GM23338 (cell line): ENCODE results near the gene HS6ST2. TPM values are rescaled to one million over a fixed set of nuclear protein-coding genes. Genes with fewer than 3 reads are reported as not detected.

Experiments used
- ATAC-seq: fragments of 200-7000 bp; cut with Tn5 transposase; 3 replicates; pipeline ENCODE4 v1.9.1; 2020
- DNase-seq: peaks from one replicate; pipeline ENCODE4 v3.0.0-alpha.2; 2015; ENCODE audit warnings: low spot score
- H2AFZ ChIP-seq: fragments of 200-600 bp; sonication (generic); 2 replicates; pipeline ENCODE4 v1.8.0; 2016; ENCODE audit warnings: antibody characterized with exemption, mild to moderate bottlenecking, moderate library complexity
- H3F3A ChIP-seq: fragments of 200-600 bp; sonication (generic); replicated peaks from 2 replicates; pipeline ENCODE4 v1.8.0; 2017; ENCODE audit warnings: antibody characterized with exemption, mixed run types, low read depth
- H3K27ac ChIP-seq: fragments of 200-600 bp; sonication (generic); 2 replicates; pipeline ENCODE4 v1.6.1; 2016; ENCODE audit warnings: low read depth
- H3K27me3 ChIP-seq: fragments of 200-600 bp; sonication (generic); 2 replicates; pipeline ENCODE4 v1.8.0; 2016; ENCODE audit warnings: mild to moderate bottlenecking, mixed run types, moderate library complexity; ENCODE audit not compliant: insufficient read depth
- H3K36me3 ChIP-seq: fragments of 200-600 bp; sonication (generic); 2 replicates; pipeline ENCODE4 v1.8.0; 2016; ENCODE audit warnings: mild to moderate bottlenecking; ENCODE audit not compliant: insufficient read depth
- H3K4me1 ChIP-seq: fragments of 200-600 bp; sonication (generic); 2 replicates; pipeline ENCODE4 v1.8.0; 2016; ENCODE audit warnings: mild to moderate bottlenecking, moderate library complexity; ENCODE audit not compliant: insufficient read depth
- H3K4me2 ChIP-seq: fragments of 200-600 bp; sonication (generic); 2 replicates; pipeline ENCODE4 v1.7.1; 2017; ENCODE audit warnings: mixed run types
- H3K4me3 ChIP-seq: fragments of 200-600 bp; sonication (generic); 2 replicates; pipeline ENCODE4 v1.6.1; 2016; ENCODE audit warnings: mixed run types
- H3K79me2 ChIP-seq: fragments of 200-600 bp; sonication (generic); replicated peaks from 2 replicates; pipeline ENCODE4 v1.8.0; 2017; ENCODE audit warnings: mild to moderate bottlenecking; ENCODE audit not compliant: insufficient read depth
- H3K9me2 ChIP-seq: fragments of 200-600 bp; sonication (generic); 2 replicates; pipeline ENCODE4 v1.8.0; 2017; ENCODE audit not compliant: insufficient read depth
- H4K20me1 ChIP-seq: fragments of 200-600 bp; sonication (generic); replicated peaks from 2 replicates; pipeline ENCODE4 v1.8.0; 2017; ENCODE audit warnings: mild to moderate bottlenecking; ENCODE audit not compliant: insufficient read depth
- H3K27ac Mint-ChIP-seq: 2 replicates; pipeline ENCODE4 v1.8.0; 2020; ENCODE audit warnings: inconsistent platforms, mild to moderate bottlenecking, moderate library complexity, mixed read lengths
- H3K27me3 Mint-ChIP-seq: 3 replicates; pipeline ENCODE4 v1.8.0; 2022; ENCODE audit warnings: low read depth, mild to moderate bottlenecking, moderate library complexity, mixed read lengths, inconsistent platforms; ENCODE audit not compliant: insufficient read depth, poor library complexity
- H3K36me3 Mint-ChIP-seq: 3 replicates; pipeline ENCODE4 v1.8.0; 2021; ENCODE audit warnings: low read depth, mild to moderate bottlenecking, inconsistent platforms, moderate library complexity, mixed read lengths
- H3K4me1 Mint-ChIP-seq: 3 replicates; pipeline ENCODE4 v1.8.0; 2020; ENCODE audit warnings: mild to moderate bottlenecking, inconsistent platforms, mixed read lengths
- H3K4me3 Mint-ChIP-seq: 3 replicates; pipeline ENCODE4 v1.8.0; 2021; ENCODE audit warnings: moderate library complexity, mild to moderate bottlenecking, inconsistent platforms, mixed read lengths
- H3K9me3 Mint-ChIP-seq: 3 replicates; pipeline ENCODE4 v1.8.0; 2020; ENCODE audit warnings: moderate library complexity, mild to moderate bottlenecking, inconsistent platforms, mixed read lengths
- STAT1 ChIP-seq: IDR thresholded peaks from one replicate; pipeline ENCODE4 v1.6.1; 2016; ENCODE audit warnings: antibody characterized with exemption; ENCODE audit not compliant: unreplicated experiment
- ZNF462 ChIP-seq: fragments of 250-450 bp; sonication (Bioruptor Pico); IDR thresholded peaks from 2 replicates; pipeline ENCODE4 v1.5.0; 2020; ENCODE audit warnings: mild to moderate bottlenecking, moderate library complexity
- polyA plus RNA-seq: library from polyadenylated mRNA; unstranded; fragments of >200 nt; fragmentation: Nextera tagmentation; extraction: Ambion mirVana; gene quantifications from 2 replicates; pipeline ENCODE4 v1.2.1, GENCODE V29; 2016
- total RNA-seq: library from RNA; depleted of rRNA; stranded (reverse); fragments of >200 nt; shearing (Covaris generic); gene quantifications from 2 replicates; pipeline ENCODE4 v1.2.3, GENCODE V29; 2014
- TF ChIP-seq, protein P1 (sequence below), 2 experiments: fragments of 200-600 bp in 1 of 2; sonication (generic) in 1 of 2; conservative IDR thresholded peaks; 2 replicates each; pipeline versions ENCODE4 v1.5.1 to v1.6.1; 2016 to 2017; ENCODE audit warnings: antibody characterized with exemption in 2 of 2, low read depth in 2 of 2, mild to moderate bottlenecking in 2 of 2, moderate library complexity in 1 of 2

HS6ST2 gene
- total and polyA plus RNA-seq, 2 experiments from 2014 or later: 0.82 to 4.8 TPM

GRCh38 chrX:132877954-132878536 lies 80.4 kb downstream of the HS6ST2 start:
- Histone ChIP-seq H3K4me2 (0 out of 2 replicates have a peak overlapping the region, but pooled peaks have one; percentile 66), H3K27me3 (no peaks in the 10 kb centered on the region), H4K20me1 (no peaks in the 10 kb centered on the region), H3K4me1 (peaks cover 34% of the 10 kb centered on the region), H3F3A (no peaks in the 10 kb centered on the region), H3K79me2 (no peaks in the 10 kb centered on the region), H3K9me2 (peaks cover 4% of the 10 kb centered on the region; the same call in 1 of the 2 replicates), H3K36me3 (no peaks in the 10 kb centered on the region), H3K27ac (no peak overlapping the region), H3K4me3 (no peak overlapping the region), H2AFZ (no peak overlapping the region)
- DNase-seq (no peak), ATAC-seq (no peak)
- no peaks in the 10 kb centered on the region for H3K36me3 Mint-ChIP-seq
- H3K27me3 Mint-ChIP-seq: peaks cover 2% of the 10 kb centered on the region
- H3K9me3 Mint-ChIP-seq: no peaks in the 10 kb centered on the region
- no peak overlapping the region for H3K4me3 Mint-ChIP-seq
- no peak for TF ChIP-seq ZNF462
- TF ChIP-seq, protein P1, sequence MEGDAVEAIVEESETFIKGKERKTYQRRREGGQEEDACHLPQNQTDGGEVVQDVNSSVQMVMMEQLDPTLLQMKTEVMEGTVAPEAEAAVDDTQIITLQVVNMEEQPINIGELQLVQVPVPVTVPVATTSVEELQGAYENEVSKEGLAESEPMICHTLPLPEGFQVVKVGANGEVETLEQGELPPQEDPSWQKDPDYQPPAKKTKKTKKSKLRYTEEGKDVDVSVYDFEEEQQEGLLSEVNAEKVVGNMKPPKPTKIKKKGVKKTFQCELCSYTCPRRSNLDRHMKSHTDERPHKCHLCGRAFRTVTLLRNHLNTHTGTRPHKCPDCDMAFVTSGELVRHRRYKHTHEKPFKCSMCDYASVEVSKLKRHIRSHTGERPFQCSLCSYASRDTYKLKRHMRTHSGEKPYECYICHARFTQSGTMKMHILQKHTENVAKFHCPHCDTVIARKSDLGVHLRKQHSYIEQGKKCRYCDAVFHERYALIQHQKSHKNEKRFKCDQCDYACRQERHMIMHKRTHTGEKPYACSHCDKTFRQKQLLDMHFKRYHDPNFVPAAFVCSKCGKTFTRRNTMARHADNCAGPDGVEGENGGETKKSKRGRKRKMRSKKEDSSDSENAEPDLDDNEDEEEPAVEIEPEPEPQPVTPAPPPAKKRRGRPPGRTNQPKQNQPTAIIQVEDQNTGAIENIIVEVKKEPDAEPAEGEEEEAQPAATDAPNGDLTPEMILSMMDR (conservative IDR thresholded peaks at IDR 0.05; ENCODE audit: low read depth in 2 of 2): no peak
- no peak for TF ChIP-seq STAT1
- H3K4me1 Mint-ChIP-seq: peaks cover 44% of the 10 kb centered on the region
- no peak overlapping the region for H3K27ac Mint-ChIP-seq
